Measurements from ENCODE around the gene MAD1L1. TPM values are rescaled to one million over a fixed set of nuclear protein-coding genes. Genes with fewer than 3 reads are reported as not detected.
A peak's percentile ranks its signal among the peaks of the same experiment; 100 is the strongest.

Gene MAD1L1
- total RNA-seq, 2 experiments from 2014 or later = 58.3 to 65.3 TPM

GRCh38 chr7:2108071-2108455 lies 124.7 kb downstream of the MAD1L1 start:
- intact Hi-C loops (cut with micrococcal nuclease; ENCODE audit: unreplicated experiment) = loop anchor here (2.0 kb wide), 2 partner anchors 67 to 127 kb away; no protein-coding TSS in a partner anchor
- Histone ChIP-seq H3K36me3 (ENCODE audit: insufficient read depth, low read length) (no peaks in the 10 kb centered on the region), H2AFZ (ENCODE audit: low read length) (no peak overlapping the region), H3K79me2 (ENCODE audit: insufficient read depth, low read depth, low read length) (no peaks in the 10 kb centered on the region), H4K20me1 (ENCODE audit: insufficient read depth, low read length) (no peaks in the 10 kb centered on the region), H3K27ac (ENCODE audit: low read depth, low read length, poor library complexity, severe bottlenecking) (peak overlapping the region; percentile 79), H3K9me2 (ENCODE audit: insufficient read depth, low read length) (no peaks in the 10 kb centered on the region), H3K4me2 (ENCODE audit: low read length) (peak overlapping the region; percentile 79), H3K4me1 (ENCODE audit: insufficient read depth, low read length, poor library complexity, severe bottlenecking) (peaks cover 58% of the 10 kb centered on the region), H3K4me3 (ENCODE audit: low read depth, low read length, poor library complexity, severe bottlenecking) (peak overlapping the region; percentile 29), H3K9me3 (ENCODE audit: low read length) (no peaks in the 10 kb centered on the region)
- CTCF ChIA-PET (ENCODE audit: unreplicated experiment) = interaction anchor here (0.6 kb wide), 1 partner anchor 498 kb away, joined by 9 read pairs; no protein-coding TSS in a partner anchor
- POLR2A ChIA-PET = interaction anchor here (1.5 to 2.7 kb wide), 2 partner anchors 8 to 153 kb away, joined by 5 to 12 read pairs; no protein-coding TSS in a partner anchor
- TF ChIP-seq, protein P1, sequence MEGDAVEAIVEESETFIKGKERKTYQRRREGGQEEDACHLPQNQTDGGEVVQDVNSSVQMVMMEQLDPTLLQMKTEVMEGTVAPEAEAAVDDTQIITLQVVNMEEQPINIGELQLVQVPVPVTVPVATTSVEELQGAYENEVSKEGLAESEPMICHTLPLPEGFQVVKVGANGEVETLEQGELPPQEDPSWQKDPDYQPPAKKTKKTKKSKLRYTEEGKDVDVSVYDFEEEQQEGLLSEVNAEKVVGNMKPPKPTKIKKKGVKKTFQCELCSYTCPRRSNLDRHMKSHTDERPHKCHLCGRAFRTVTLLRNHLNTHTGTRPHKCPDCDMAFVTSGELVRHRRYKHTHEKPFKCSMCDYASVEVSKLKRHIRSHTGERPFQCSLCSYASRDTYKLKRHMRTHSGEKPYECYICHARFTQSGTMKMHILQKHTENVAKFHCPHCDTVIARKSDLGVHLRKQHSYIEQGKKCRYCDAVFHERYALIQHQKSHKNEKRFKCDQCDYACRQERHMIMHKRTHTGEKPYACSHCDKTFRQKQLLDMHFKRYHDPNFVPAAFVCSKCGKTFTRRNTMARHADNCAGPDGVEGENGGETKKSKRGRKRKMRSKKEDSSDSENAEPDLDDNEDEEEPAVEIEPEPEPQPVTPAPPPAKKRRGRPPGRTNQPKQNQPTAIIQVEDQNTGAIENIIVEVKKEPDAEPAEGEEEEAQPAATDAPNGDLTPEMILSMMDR (conservative IDR thresholded peaks at IDR 0.05; ENCODE audit: low read length) = no peak
- no peak for TF ChIP-seq EZH2phosphoT487 (IDR thresholded peaks at IDR 0.05; ENCODE audit: borderline replicate concordance, low read depth, low read length)
- BruUV-seq (replicated peaks) = no TSS peak
- peak; percentile 35 for DNase-seq (ENCODE audit: low spot score)

DNA sequence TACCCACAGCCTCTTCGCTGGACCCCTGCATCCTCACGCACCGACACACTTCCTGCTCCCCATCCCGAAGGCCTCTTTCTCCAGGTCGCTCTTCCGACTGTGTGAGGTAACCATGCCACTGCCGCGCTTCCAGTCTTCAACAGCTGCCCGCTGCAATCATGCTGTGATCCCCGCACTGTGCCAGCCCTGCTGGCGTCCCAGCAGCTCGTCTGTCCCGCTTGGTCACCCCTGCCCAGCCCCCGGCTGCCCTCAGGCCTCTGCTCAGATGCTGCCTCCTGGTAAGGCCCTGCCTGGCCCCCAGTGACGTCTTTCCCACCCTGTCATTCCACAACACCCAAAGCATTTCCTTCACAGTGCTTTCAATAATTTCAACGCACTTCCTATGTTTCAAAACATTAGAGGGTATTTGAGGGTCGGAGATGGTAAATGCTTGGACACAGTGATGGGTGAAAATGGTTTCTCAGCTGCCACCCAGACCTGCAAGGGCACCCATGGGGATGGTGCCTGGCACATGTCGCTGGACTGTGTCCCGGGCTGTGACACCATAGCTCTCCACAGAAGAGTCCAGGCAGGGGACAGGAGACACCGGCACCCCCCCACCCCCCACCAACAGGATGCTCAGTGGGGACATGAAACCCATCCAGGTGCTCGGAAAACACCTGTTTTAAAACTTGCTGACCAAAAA lies 125.2 kb downstream of the MAD1L1 start:
- TF ChIP-seq EZH2phosphoT487 (IDR thresholded peaks at IDR 0.05; ENCODE audit: borderline replicate concordance, low read depth, low read length) = no peak
- TF ChIP-seq, protein P1 (conservative IDR thresholded peaks at IDR 0.05; ENCODE audit: low read length) = no peak
- POLR2A ChIA-PET = no interaction called here
- Histone ChIP-seq H3K4me1 (ENCODE audit: insufficient read depth, low read length, poor library complexity, severe bottlenecking) (peaks cover 58% of the 10 kb centered on the region), H3K9me3 (ENCODE audit: low read length) (no peaks in the 10 kb centered on the region), H3K9me2 (ENCODE audit: insufficient read depth, low read length) (no peaks in the 10 kb centered on the region), H3K27ac (ENCODE audit: low read depth, low read length, poor library complexity, severe bottlenecking) (peak overlapping the region; percentile 79), H2AFZ (ENCODE audit: low read length) (no peak overlapping the region), H4K20me1 (ENCODE audit: insufficient read depth, low read length) (no peaks in the 10 kb centered on the region), H3K79me2 (ENCODE audit: insufficient read depth, low read depth, low read length) (no peaks in the 10 kb centered on the region), H3K36me3 (ENCODE audit: insufficient read depth, low read length) (no peaks in the 10 kb centered on the region), H3K4me2 (ENCODE audit: low read length) (peak overlapping the region; percentile 79), H3K4me3 (ENCODE audit: low read depth, low read length, poor library complexity, severe bottlenecking) (peak overlapping the region; percentile 29)
- intact Hi-C loops (cut with micrococcal nuclease; ENCODE audit: unreplicated experiment) = loop anchor here (2.0 kb wide), 2 partner anchors 67 to 127 kb away; no protein-coding TSS in a partner anchor
- DNase-seq (ENCODE audit: low spot score) = no peak
- no TSS peak for BruUV-seq (replicated peaks)
- CTCF ChIA-PET (ENCODE audit: unreplicated experiment) = no interaction called here

DNA sequence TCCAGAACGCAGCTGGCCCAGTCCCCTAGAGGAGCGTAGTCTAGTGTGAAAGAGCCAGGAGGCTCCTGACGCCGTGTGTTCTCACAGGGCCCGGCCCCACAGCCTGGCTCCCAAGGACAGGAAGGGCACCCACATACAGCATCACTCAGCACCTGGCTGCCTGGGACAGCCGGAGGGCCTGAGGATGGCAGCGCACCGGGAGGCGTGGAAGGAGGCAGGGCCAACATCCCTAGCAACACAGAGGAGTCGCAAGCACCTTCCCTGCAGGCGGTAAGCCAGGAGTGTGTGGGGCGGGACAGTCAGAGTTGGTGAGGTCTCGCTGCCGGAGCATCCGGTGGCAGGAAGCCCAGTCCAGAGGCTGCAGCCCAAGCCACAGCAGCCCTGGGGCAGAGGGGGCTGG lies 125.8 kb downstream of the MAD1L1 start:
- intact Hi-C loops (cut with micrococcal nuclease; ENCODE audit: unreplicated experiment) = no loop called here
- H2AFZ ChIP-seq (ENCODE audit: low read length) = no peak overlapping the region
- no peaks in the 10 kb centered on the region for H3K36me3 ChIP-seq (ENCODE audit: insufficient read depth, low read length)
- H3K9me3 ChIP-seq (ENCODE audit: low read length) = no peaks in the 10 kb centered on the region
- no peaks in the 10 kb centered on the region for H3K79me2 ChIP-seq (ENCODE audit: insufficient read depth, low read depth, low read length)
- H3K9me2 ChIP-seq (ENCODE audit: insufficient read depth, low read length) = no peaks in the 10 kb centered on the region
- no TSS peak for BruUV-seq (replicated peaks)
- TF ChIP-seq, protein P1 (conservative IDR thresholded peaks at IDR 0.05; ENCODE audit: low read length) = no peak
- no peak overlapping the region for H3K4me3 ChIP-seq (ENCODE audit: low read depth, low read length, poor library complexity, severe bottlenecking)
- H3K27ac ChIP-seq (ENCODE audit: low read depth, low read length, poor library complexity, severe bottlenecking) = no peak overlapping the region
- ChIA-PET CTCF (ENCODE audit: unreplicated experiment) (no interaction called here), POLR2A (no interaction called here)
- H4K20me1 ChIP-seq (ENCODE audit: insufficient read depth, low read length) = no peaks in the 10 kb centered on the region
- H3K4me2 ChIP-seq (ENCODE audit: low read length) = no peak overlapping the region
- no peak for DNase-seq (ENCODE audit: low spot score)
- peaks cover 58% of the 10 kb centered on the region for H3K4me1 ChIP-seq (ENCODE audit: insufficient read depth, low read length, poor library complexity, severe bottlenecking)

All from OCI-LY7 (cell line).